HepG2 (cell line): ENCODE data around the gene CPE.

Experiments
- AHR ChIP-seq: IDR thresholded peaks from 2 replicates; pipeline ENCODE4 v1.6.1; 2018; ENCODE audit warnings: missing genetic modification reagents, missing compliant biosample characterization
- ETV5 ChIP-seq: IDR thresholded peaks from 2 replicates; pipeline ENCODE4 v1.6.1; 2018; ENCODE audit warnings: missing biosample characterization, missing genetic modification reagents, inconsistent platforms, borderline replicate concordance
- KLF16 ChIP-seq, 2 experiments: sonication (generic) in 1 of 2; formaldehyde crosslinking in 1 of 2; IDR thresholded peaks; 2 replicates each; pipeline versions ENCODE4 v1.6.1 to v1.8.0; 2016 to 2023; ENCODE audit warnings: missing genetic modification reagents in 2 of 2, missing compliant biosample characterization in 1 of 2
- MAFK ChIP-seq, 2 experiments: IDR thresholded peaks in 1 of 2; conservative IDR thresholded peaks in 1 of 2; 2 replicates each; pipeline ENCODE4 v1.6.1; 2011; ENCODE audit warnings: improper control_type of control experiment in 2 of 2, low read length in 2 of 2
- MEIS1 ChIP-seq: sonication (generic); formaldehyde crosslinking; IDR thresholded peaks from 2 replicates; pipeline ENCODE4 v1.9.0; 2021; ENCODE audit warnings: mild to moderate bottlenecking, missing genetic modification reagents, moderate library complexity, borderline replicate concordance
- MTA1 ChIP-seq: sonication (generic); formaldehyde crosslinking; IDR thresholded peaks from 2 replicates; pipeline ENCODE4 v1.4.0; 2020; ENCODE audit warnings: missing genetic modification reagents, mild to moderate bottlenecking, borderline replicate concordance
- NCOA2 ChIP-seq: sonication (generic); formaldehyde crosslinking; IDR thresholded peaks from 2 replicates; pipeline ENCODE4 v1.8.0; 2022; ENCODE audit warnings: inconsistent platforms
- NCOA5 ChIP-seq: sonication (generic); formaldehyde crosslinking; IDR thresholded peaks from 2 replicates; pipeline ENCODE4 v1.4.0; 2020; ENCODE audit warnings: missing genetic modification reagents
- POLR2A ChIP-seq, 2 experiments: IDR thresholded peaks; 2 replicates each; pipeline ENCODE4 v1.6.1; 2011; ENCODE audit warnings: low read depth in 2 of 2, low read length in 2 of 2, mild to moderate bottlenecking in 1 of 2, moderate library complexity in 1 of 2; ENCODE audit not compliant: insufficient read depth in 1 of 2
- RBM22 ChIP-seq: fragments of 200-400 bp; formaldehyde crosslinking; optimal IDR thresholded peaks from 2 replicates; pipeline ENCODE3; 2017; ENCODE audit warnings: mild to moderate bottlenecking, low read length, moderate library complexity
- ZNF510 ChIP-seq: sonication (generic); formaldehyde crosslinking; IDR thresholded peaks from 2 replicates; pipeline ENCODE4 v1.4.0; 2020; ENCODE audit warnings: low read depth, mild to moderate bottlenecking, missing genetic modification reagents
- TF ChIP-seq, protein P1 (sequence below): sonication (generic); formaldehyde crosslinking; IDR thresholded peaks from 2 replicates; pipeline ENCODE4 v1.5.0; 2020; ENCODE audit warnings: mild to moderate bottlenecking, missing genetic modification reagents, moderate library complexity
- TF ChIP-seq, protein P2 (sequence below): sonication (generic); formaldehyde crosslinking; IDR thresholded peaks from 2 replicates; pipeline ENCODE4 v1.4.0; 2020; ENCODE audit warnings: missing genetic modification reagents, borderline replicate concordance

DNA sequence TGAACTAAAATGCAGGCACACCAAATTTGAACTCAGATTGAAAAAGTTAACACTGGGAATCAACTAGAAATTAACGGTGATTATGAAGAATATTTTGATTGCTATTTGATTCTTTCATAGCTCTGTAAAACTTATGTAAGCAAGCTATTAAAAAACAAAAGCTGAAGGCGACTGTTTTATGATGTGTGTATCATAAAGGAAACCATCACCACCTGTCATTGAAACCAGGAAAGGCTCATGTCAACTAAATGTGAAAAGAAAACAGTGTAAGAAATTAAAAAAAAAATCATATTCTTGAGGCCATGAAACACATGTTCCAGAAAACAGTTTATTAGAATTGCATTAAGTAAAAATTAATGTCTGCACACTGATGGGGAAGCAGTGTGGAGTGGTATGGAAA, 24.2 kb downstream of the CPE start:
- TF ChIP-seq NCOA2 (CRISPR knock-in tag) (no peak), MTA1 (CRISPR knock-in tag) (no peak), ETV5 (no peak), MAFK (conservative IDR thresholded peaks at IDR 0.05 in 1 of 2, IDR thresholded peaks at IDR 0.05 in 1 of 2; ENCODE audit: low read length in 2 of 2) (no peak), KLF16 (CRISPR knock-in tag; IDR thresholded peaks at IDR 0.05) (no peak), POLR2A (IDR thresholded peaks at IDR 0.05; ENCODE audit: insufficient read depth in 1 of 2, low read depth in 2 of 2, low read length in 2 of 2) (no peak), AHR (CRISPR knock-in tag) (no peak), ZNF510 (CRISPR knock-in tag) (no peak), NCOA5 (CRISPR knock-in tag) (no peak), RBM22 (no peak), MEIS1 (no peak)
- TF ChIP-seq, protein P1, sequence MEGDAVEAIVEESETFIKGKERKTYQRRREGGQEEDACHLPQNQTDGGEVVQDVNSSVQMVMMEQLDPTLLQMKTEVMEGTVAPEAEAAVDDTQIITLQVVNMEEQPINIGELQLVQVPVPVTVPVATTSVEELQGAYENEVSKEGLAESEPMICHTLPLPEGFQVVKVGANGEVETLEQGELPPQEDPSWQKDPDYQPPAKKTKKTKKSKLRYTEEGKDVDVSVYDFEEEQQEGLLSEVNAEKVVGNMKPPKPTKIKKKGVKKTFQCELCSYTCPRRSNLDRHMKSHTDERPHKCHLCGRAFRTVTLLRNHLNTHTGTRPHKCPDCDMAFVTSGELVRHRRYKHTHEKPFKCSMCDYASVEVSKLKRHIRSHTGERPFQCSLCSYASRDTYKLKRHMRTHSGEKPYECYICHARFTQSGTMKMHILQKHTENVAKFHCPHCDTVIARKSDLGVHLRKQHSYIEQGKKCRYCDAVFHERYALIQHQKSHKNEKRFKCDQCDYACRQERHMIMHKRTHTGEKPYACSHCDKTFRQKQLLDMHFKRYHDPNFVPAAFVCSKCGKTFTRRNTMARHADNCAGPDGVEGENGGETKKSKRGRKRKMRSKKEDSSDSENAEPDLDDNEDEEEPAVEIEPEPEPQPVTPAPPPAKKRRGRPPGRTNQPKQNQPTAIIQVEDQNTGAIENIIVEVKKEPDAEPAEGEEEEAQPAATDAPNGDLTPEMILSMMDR (CRISPR knock-in tag): no peak
- TF ChIP-seq, protein P2, sequence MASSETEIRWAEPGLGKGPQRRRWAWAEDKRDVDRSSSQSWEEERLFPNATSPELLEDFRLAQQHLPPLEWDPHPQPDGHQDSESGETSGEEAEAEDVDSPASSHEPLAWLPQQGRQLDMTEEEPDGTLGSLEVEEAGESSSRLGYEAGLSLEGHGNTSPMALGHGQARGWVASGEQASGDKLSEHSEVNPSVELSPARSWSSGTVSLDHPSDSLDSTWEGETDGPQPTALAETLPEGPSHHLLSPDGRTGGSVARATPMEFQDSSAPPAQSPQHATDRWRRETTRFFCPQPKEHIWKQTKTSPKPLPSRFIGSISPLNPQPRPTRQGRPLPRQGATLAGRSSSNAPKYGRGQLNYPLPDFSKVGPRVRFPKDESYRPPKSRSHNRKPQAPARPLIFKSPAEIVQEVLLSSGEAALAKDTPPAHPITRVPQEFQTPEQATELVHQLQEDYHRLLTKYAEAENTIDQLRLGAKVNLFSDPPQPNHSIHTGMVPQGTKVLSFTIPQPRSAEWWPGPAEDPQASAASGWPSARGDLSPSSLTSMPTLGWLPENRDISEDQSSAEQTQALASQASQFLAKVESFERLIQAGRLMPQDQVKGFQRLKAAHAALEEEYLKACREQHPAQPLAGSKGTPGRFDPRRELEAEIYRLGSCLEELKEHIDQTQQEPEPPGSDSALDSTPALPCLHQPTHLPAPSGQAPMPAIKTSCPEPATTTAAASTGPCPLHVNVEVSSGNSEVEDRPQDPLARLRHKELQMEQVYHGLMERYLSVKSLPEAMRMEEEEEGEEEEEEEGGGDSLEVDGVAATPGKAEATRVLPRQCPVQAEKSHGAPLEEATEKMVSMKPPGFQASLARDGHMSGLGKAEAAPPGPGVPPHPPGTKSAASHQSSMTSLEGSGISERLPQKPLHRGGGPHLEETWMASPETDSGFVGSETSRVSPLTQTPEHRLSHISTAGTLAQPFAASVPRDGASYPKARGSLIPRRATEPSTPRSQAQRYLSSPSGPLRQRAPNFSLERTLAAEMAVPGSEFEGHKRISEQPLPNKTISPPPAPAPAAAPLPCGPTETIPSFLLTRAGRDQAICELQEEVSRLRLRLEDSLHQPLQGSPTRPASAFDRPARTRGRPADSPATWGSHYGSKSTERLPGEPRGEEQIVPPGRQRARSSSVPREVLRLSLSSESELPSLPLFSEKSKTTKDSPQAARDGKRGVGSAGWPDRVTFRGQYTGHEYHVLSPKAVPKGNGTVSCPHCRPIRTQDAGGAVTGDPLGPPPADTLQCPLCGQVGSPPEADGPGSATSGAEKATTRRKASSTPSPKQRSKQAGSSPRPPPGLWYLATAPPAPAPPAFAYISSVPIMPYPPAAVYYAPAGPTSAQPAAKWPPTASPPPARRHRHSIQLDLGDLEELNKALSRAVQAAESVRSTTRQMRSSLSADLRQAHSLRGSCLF (CRISPR knock-in tag): no peak
